GM23338 (cell line): Measurements from ENCODE around the gene PHACTR1.

Source experiments
- JUNB ChIP-seq: IDR thresholded peaks from one replicate; pipeline ENCODE4 v1.6.1; 2016; ENCODE audit warnings: antibody characterized with exemption; ENCODE audit not compliant: unreplicated experiment
- TF ChIP-seq, protein P1 (sequence below), 2 experiments: fragments of 200-600 bp in 1 of 2; sonication (generic) in 1 of 2; conservative IDR thresholded peaks; 2 replicates each; pipeline versions ENCODE4 v1.5.1 to v1.6.1; 2016 to 2017; ENCODE audit warnings: antibody characterized with exemption in 2 of 2, low read depth in 2 of 2, mild to moderate bottlenecking in 2 of 2, moderate library complexity in 1 of 2

DNA sequence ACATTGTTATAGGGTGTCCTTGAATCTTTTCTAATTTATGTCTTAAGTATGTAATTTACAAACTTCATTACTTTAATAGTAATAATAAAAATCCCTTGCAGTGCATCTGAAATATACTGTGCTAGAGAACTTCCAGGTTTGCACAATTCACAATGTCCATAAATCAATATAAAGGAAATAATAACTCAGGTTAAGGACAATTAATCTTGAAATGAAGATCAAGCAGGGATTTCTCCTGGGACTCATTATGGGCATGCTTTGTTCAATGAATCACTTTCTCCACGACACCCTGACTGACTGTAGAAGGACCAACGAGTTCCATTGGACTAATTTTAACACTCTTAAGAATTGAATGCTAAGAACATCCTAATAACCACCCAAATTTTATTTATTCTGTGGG is 110.0 kb downstream of the PHACTR1 start:
- TF ChIP-seq, protein P1, sequence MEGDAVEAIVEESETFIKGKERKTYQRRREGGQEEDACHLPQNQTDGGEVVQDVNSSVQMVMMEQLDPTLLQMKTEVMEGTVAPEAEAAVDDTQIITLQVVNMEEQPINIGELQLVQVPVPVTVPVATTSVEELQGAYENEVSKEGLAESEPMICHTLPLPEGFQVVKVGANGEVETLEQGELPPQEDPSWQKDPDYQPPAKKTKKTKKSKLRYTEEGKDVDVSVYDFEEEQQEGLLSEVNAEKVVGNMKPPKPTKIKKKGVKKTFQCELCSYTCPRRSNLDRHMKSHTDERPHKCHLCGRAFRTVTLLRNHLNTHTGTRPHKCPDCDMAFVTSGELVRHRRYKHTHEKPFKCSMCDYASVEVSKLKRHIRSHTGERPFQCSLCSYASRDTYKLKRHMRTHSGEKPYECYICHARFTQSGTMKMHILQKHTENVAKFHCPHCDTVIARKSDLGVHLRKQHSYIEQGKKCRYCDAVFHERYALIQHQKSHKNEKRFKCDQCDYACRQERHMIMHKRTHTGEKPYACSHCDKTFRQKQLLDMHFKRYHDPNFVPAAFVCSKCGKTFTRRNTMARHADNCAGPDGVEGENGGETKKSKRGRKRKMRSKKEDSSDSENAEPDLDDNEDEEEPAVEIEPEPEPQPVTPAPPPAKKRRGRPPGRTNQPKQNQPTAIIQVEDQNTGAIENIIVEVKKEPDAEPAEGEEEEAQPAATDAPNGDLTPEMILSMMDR (conservative IDR thresholded peaks at IDR 0.05; ENCODE audit: low read depth in 2 of 2), result no peak
- TF ChIP-seq JUNB, result no peak
